HG03108 (cell line): ENCODE measurements around the gene CATSPER3.

Source experiments
- ATAC-seq: cut with Tn5 transposase; IDR thresholded peaks from one replicate; pipeline ENCODE4 v1.9.1; 2021; ENCODE audit warnings: moderate library complexity; ENCODE audit not compliant: unreplicated experiment

Gene CATSPER3

DNA sequence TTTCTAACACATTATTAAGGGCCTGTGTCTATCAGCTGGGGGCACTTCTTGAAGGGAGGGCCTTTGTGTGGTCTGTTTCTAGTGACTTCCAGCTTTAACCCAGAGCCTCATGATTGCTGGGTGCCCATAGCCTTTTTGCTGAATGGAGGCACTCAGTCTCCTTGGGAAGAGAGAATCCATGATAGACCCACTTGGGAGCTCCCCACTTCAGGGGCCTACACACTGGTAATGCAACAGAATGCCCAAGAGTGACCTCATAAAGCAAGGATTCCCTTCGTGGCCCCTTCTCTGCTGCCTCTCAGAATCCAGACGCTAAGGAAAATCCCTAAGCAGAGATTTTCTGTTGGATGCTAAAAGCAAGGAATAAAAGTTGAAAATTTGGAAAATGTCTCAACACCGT lies at the start of gene CATSPER3:
Gene CATSPER3, plus strand, starts transcription at position 301 of the 400 bp plus-strand sequence. Its CDS starts 85 bp downstream, at position 386.
- ATAC-seq: no peak

DNA sequence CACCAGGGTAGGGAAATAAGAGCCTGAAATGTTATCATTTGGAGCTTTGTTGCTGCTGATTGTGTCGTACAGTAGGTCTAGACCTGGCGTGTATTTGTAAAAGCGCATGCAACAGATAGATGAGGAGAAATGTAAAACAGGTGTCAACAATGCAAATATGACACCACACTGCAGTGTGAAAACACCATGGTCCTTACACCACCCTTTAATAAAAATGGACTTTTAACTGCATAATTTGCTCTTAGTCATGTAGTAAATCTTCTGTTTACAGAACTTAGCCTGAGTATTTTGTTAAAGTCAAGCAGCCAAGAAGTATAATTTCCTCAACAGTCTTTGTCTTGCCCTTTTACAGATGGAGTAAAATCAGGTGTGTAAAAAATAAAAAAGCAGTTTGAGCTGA lies 48.8 kb upstream of the CATSPER3 start:
- no peak for ATAC-seq

DNA sequence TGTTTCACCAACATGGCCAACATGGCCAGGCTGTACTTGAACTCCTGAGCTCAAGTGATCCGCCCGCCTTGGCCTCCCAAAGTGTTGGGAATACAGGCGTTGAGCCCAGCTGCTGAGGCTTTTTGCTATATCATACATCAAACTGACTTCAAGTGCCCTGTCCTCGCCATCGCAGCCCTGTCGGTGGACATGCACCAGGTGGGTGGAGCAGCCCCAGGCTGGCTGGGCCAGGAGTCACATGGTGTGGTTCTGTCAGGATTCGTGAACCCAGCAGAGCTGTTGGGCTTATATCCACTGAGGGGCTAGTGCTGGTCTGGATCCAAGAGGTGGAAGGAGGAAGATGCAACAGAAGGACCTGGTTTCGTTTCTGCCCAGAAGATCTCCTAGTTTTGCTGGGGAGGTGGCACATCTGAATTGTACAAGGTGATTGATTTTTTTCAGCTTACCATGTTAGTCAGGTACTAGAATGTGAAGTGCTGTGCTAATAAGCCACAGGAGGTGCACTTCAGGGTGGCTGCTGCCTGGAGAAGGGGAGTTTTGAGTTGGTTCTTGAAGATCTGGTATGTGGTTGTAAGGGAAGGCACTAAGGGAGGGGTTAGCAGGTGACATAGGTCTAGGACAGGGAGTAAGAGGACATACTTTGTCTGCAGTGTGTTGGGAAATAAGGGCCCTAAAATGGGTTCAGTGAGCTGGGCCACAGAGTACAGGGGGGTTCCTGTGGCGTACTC lies 46.7 kb upstream of the CATSPER3 start:
- no peak for ATAC-seq

DNA sequence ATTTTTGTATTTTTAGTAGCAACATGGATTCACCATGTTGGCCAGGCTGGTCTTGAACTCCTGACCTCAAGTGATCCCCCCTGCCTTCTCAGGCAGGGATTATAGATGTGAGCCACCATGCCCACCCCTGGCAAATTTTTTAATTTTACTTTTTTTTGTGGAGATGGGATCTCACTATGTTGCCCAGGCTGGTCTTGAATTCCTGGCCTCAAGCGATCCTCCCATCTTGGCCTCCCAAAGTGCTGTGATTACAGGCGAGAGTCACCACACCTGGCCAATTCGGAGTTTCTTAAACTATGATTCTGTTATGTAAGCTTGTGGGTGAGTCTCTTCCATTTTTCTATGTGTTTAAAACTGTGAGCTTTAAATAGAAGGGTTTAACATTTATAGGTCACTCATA lies 35.2 kb upstream of the CATSPER3 start:
- no peak for ATAC-seq

DNA sequence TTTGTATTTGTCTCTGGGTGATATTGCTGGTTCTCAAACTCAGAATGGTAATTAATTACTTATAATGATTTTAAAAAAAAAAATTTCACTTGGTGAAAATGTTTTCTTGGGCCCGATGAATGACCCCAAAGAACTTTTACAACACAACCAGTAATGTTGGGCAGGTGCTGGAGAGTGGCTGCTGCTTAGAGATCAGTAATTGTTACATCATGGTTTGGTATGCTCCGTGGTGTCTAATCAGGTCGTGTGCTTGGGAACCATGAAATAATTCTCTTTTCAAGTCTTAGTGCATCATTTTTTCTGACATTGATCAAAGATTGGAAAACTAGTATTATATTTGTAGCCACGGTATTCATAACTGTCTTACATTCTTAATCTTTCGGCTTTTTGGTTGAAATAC lies 33.5 kb upstream of the CATSPER3 start:
- ATAC-seq: no peak

DNA sequence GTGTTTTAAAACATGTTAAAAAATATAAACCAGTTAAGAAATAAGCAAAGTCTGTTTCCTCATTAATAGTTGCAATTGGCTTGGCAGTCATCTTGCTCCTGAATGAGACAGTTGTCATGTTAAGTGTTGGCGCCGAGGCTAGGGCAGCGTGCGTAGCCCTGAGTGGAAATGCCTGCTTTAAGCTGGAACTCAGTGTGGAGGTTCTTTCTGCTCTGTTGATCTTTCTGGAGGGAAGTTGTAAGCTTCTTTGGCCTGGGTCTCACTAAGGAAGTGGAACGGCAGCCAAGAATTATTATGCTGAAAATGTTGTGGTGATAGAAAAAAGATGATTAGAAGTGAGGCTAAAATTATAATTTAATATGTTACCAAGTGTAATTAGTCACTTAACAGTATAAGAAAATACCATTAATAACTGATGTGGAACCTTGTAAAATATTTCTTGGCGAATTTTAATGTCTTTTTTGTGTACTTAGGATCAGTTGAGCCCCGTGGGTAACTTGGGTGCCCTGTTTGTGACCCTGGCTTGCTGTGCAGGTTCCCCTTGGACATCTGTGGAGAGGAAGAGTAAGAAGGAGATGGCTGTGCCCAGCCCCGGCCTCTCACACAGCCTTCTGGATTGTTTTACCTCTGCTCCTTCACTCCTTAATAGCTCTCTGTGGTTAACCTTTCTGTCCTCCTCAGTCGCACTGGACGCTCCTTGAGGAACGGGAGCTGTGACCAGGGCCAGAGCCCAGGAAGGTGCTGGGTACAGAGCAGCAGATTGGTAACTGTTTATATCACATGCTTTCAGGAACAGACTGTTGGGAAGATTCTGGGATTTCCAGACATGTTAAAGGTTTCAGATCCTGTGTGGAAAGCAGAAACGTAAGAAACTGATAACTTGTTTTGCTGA lies 31.8 kb upstream of the CATSPER3 start:
- ATAC-seq: no peak

DNA sequence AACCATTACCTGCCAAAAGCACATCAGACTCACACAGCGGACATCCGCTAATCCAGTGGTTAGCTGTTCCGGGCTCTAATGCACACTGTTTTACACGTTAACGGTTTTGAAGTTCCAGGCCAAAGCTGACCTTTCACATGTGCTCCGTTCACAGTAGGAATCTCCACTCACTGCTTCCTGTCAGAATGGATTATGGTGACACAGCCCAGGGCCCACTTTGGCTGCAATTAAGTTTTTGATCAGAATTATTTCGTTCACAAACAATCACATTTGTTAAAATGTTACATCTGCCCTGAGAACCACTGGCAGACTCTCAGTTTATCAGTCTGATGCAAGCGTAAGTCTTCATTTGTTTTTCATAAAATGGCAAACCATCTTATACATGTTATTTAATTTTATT lies 30.2 kb upstream of the CATSPER3 start:
- no peak for ATAC-seq

DNA sequence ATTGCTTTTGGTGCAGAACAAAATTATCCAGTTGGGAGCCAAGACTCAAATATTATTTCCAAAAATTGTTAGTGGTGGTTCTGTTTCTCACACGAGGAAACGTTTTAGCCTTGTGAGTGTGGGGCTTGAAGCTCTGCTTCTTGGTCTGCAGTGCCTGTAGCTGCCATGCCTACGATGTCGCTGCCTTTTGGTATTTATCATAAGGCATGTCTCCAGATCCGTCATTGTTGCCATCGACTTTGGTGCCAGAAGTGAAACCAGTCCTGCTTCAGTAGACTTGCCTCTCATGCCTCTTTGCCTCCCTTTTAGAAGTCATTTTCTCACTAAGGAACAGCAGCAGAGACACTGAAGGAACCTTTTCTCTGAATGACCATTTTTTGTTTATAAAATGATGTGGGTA lies 29.7 kb upstream of the CATSPER3 start:
- no peak for ATAC-seq

DNA sequence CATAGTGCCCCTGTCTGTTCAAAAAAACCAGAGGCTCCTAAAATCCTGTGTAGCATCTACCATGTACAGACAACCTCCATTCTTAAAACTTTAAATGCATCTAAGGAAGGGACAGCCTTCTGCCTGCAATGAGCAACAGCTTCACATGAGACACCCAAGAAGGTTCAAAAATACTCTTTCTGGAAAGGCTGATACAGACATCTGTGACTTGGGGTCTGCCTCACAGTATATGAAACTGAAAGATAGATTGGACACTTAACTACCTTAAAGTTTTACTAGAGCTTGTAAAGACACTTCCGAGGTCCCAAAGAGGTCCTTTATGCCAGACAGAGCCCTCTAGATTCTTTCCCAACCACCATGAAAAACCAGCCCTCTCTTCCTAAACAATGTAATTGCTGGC lies 28.2 kb upstream of the CATSPER3 start:
- ATAC-seq: no peak

DNA sequence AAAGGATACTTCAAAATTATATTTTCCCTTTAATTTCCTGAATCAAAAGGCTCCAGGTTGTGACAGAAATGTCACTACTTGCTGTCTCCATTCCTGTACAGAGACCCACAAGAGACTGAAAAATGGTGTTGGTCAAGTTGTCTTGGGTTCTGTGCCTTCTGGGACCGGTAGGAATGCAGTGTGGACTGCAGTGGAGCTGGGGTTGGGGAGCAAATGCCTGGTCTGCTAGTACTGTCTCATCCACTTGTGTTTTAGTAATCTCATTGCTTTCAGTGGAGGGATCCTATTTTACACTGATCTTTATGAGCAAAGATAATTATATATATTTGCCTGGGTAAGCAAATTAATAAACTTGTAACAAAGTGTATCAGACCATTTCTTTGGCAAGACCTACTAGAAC lies 24.2 kb upstream of the CATSPER3 start:
- no peak for ATAC-seq

DNA sequence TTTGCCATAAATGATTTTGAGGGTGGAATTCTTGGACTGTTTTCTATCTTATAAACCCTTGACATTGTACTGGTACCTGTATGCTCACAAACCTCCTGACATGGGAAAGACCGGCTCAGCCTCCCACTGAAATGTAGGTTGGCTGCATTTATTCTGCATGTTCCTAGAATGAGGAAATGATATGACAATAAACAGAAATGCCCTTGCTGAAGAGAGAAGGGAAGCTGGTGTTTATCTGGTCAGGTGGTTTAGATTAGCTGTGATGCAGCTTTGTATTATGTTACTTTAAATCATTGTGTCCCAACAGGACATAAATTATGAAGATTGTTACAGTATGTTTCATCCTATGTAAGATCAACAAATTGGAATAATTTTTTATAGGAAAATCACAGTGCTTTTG lies 23.1 kb upstream of the CATSPER3 start:
- no peak for ATAC-seq

DNA sequence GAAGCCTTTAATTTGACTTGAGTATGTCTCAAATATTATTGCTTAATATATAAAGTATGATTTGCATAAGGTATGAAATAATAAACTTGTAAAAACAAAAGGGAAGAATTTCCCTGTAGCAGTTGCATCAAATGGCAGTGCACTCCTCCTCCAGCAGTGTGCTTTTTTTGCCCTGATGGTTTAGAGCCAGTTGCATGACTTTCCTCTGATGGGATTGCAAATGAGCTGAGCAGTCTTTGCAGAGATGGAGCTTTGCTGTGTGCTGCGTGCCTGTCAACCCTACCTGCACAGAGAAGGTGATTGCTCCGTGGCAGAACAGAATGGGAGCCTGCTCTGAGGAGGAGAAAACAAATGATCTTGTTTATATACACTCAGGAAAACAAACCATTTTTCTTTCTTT lies 22.7 kb upstream of the CATSPER3 start:
- no peak for ATAC-seq

DNA sequence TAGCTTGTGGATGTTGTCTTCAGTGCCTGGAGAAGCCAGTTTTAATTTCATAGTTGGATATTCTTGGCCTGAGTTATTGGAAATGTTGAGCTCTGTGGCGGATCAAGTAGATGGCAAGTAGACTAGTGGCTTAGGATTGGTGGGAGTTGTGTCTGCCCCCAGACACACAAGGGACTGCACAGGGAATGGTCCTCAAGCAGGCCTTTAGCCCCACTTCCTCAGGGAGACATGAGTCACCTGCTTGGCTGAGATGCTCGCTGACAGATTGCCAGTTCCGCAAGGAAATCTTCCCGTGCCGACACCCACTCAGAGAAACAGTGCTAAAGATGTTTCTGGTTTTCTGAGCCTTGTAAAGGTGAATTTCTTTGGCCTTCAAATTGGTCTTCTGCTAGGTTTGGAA lies 18.8 kb upstream of the CATSPER3 start:
- no peak for ATAC-seq

DNA sequence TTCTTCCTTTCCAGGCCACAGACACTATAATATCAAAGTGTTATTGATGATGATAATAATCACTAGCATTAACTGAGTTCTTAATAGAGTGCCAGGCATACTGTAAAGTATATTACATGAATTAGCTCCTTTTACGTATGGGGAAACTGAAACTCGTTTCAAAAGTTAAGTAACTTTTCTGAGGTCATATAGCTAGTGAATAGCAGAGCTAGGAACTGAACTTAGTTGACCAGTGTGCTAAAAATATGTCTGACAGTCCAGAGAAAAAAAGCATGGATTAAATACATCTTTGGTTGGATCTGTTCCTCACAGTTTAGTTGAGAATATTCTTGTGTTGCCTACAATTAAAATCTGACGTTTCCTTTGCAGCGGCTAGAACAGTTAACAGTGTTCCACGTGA lies 18.4 kb upstream of the CATSPER3 start:
- ATAC-seq: no peak

DNA sequence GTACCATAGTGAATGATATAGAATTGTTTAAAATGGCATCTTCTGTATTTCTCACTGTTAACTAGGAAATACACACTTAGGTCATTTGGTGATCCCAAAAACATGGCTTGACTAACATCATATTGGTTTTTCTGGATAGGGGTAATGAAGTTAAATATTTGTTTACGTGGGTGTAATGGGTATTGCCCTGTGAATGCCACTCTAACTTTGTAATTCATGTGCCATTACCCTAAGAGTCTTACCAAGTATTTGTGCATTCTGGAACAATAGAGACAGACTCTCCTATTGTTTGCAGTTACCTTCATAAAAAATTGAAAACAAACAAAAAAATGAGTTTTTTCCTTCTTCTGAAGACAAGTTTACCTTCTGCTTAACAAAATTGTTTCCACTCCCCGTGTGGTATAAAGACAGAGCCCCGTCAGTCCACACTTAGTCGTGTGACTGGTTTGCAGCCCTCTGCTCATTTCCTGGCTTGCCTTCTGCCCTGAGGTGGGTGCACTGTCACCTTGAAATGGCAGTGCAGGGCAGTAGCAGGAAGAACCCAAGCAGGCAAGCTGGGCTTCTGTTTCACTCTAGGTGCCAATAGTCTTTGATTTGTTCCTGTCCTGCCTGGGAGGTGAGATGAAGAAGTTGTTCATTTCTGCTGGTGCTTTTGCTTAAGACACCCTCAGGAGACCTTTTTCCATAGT lies 9.6 kb upstream of the CATSPER3 start:
- ATAC-seq: no peak

DNA sequence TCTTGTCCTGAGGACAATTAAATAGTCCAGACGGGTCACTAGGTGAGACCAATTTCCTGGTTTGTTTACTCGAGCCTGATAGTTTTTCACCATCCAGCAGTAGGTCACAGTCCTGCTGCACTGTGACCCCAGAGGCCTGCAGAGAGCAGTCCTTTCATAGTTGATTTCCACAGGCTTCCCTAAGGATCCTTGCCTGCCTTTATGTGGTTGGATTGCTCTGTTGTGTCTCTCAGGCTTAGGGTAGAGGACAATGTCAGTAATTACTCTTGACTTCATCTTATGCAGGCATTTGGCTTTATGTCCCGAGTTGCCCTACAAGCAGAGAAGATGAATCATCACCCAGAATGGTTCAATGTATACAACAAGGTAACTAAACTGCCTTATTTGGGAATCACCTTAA lies 9.0 kb upstream of the CATSPER3 start:
- ATAC-seq: no peak

DNA sequence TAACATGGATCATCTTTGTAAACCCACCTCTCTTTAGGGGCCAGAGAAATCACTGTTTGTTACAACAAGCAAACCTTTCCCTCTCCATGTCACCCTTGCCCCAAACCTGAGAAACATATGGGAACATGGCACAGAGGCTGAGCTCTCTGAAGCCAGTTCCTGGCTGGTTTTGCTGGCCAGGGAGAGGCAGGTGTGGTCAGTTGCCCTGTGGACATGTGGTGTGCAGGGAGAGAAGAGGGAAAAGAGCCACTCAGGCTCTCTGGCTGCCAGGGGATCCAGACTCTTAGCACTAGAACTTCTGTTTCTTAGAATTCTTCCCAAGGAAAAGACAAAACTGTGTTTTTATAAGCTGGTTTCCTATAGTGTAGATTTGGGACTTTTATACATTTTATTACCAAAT lies 4.6 kb upstream of the CATSPER3 start:
- no peak for ATAC-seq

DNA sequence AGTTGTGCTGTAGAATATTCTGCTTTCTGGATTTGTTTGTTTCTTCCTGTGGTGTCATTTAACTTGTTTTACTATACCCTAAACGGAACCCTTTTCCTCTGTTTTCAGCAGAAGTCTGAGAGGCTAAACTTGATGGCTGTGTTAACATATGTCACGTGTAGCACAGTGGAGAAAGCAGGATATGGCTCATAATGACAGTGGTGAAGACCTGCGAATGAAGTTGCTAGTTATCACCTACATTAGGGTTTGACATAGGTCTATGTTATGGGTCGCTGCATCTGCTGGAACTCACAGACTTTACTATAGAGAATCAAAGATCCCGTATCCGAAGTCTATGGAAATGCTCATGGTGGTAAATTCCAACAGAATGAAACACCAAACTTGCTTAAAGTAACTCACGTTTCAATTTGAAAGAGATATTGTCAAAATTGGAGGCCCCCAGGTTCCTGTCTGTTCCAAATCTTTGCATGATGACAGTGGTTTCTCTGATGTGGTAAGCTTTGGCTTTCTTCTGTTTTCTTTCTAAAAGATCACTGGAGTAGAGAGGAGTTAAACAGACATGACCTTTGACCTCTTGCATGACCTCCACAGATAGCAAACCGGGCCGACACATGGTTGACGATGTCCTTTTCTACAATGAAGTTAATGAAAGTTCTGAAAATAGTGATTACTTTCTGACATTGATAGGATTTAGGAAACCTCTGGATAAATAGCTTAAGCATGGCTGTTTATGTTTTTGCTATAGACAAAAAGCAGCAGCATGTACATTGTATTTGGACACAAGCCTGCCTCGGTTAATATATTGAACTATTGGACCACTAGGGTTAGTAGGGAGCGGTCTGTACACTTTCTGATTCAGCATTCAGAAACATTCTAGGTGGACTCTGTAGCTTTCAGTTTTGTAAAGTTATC lies 3.1 kb upstream of the CATSPER3 start:
- no peak for ATAC-seq

DNA sequence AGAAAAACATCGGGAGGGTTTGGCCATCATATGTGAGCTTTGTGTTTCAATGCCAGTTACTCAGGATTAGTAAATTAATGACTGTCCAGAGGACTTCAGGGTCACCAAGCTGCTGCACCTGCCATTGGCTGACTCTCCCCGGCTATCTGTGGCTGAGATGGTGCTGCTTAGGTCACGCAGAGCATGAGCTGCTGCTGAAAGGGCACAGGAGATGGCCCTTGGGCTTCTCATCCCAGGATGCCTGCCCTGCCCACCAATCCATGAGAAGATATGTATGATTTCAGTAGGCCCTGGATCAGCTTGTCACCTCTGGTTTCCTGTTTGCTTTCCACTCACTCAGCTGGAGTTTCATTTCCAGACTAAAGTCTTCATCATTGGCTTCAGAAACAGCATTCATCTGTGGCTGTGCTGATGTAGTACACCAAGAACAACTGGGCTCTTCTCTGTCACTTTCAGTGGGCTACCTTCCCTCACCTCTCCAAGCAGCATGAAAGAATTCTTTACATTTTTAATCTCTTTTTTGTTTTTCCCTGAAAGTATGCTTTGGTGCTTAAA lies 2.4 kb upstream of the CATSPER3 start:
- ATAC-seq: no peak

DNA sequence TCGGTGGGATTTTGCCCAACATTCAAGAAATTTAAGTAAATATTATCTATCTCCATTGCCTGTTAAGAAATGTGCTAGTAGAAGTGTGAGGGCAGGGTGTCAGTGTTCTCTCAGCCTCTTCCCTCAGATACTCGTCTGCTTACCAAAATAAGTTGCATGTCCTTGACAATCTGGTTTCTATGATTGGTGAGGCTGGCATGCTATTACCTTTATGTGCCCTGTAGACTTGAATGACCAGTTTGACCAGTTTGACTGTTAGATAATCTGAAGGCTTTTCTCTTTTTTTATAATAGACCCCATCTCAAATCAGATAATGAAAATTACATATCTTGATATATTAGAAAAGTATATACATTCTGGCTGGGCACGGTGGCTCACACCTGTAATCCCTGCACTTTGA lies 348 bp downstream of the CATSPER3 start:
- ATAC-seq: no peak
